WTC11 (cell line): ENCODE data around the gene RAB1B.

ENCODE experiments used
- FOXK1 ChIP-seq: sonication (generic); formaldehyde crosslinking; IDR thresholded peaks from 2 replicates; pipeline ENCODE4 v1.8.0; 2022; ENCODE audit warnings: mild to moderate bottlenecking, moderate library complexity, missing genetic modification reagents
- IRF2 ChIP-seq: sonication (generic); formaldehyde crosslinking; IDR thresholded peaks from 2 replicates; pipeline ENCODE4 v1.8.0; 2022; ENCODE audit warnings: low read depth, missing genetic modification reagents, borderline replicate concordance

DNA sequence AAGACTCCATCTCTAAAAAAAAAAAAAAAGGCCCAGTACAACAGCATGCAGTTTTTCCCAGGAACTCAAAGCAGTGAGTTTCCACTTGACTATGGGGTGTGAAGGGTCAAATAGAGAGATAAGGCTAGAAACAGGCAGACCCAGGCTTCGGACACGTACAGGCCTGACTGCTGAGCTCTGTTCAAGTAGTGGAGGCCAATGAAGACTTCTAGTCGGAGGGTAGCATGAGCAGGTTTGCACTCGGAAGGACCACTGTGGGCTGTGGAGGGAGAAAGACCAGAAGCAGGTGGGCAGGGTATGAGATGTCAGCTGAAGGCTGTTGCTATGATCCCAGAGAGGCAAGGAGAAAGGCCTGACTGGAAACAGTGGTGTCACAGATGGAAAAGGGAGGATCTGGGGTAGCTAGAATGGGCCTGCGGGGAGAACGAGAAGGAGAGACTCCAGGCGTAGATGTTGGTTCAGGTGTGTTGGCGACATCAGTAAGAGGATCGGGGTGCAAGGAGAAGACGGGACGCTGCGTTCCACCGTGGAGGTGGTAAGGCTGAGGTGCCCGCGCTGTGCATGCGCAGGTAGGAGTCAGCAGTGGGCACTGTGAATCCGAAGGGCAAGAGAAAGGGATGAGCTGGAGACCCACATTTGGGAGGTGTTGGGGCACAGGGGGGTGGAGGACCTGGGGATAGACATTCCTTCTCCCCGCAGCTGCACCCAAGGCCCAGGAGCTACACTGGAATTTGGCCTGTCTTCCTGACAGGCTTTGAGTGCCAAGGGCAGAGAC is 49.4 kb upstream of the RAB1B start:
- TF ChIP-seq IRF2 (CRISPR knock-in tag) = no peak
- no peak for TF ChIP-seq FOXK1 (CRISPR knock-in tag)
